CD14-positive monocyte (primary cell): ENCODE results near the gene P3H2. TPM values are rescaled to one million over a fixed set of nuclear protein-coding genes. Genes with fewer than 3 reads are reported as not detected.

Experiments used
- DNase-seq, 3 donors: peaks; one replicate each; pipeline ENCODE4 v3.0.0-alpha.2; 2011 to 2022
- H2AFZ ChIP-seq: 2 replicates; pipeline ENCODE4 v1.6.0; 2012; ENCODE audit warnings: mild to moderate bottlenecking, low read depth, low read length, inconsistent platforms; ENCODE audit not compliant: insufficient read depth, poor library complexity, severe bottlenecking
- H3K27ac ChIP-seq, 2 donors: 1 replicate in 1 of 2; 2 replicates in 1 of 2; pipeline ENCODE4 v1.5.1; 2012 to 2013; ENCODE audit warnings: low read length in 2 of 2, control low read depth in 1 of 2, inconsistent platforms in 1 of 2, low read depth in 1 of 2, mild to moderate bottlenecking in 1 of 2
- H3K27me3 ChIP-seq, 2 donors: one replicate each; pipeline versions ENCODE4 v1.6.0 to v1.6.1; 2011 to 2013; ENCODE audit warnings: low read length in 2 of 2; ENCODE audit not compliant: control insufficient read depth in 2 of 2, insufficient read depth in 2 of 2
- H3K36me3 ChIP-seq, 2 donors: replicated peaks in 1 of 2; 1 replicate in 1 of 2; 2 replicates in 1 of 2; pipeline versions ENCODE4 v1.5.1 to v1.6.1; 2012 to 2013; ENCODE audit warnings: low read length in 2 of 2, control low read depth in 1 of 2, inconsistent platforms in 1 of 2, mild to moderate bottlenecking in 1 of 2; ENCODE audit not compliant: insufficient read depth in 2 of 2, control insufficient read depth in 1 of 2
- H3K4me1 ChIP-seq, 2 donors: 1 replicate in 1 of 2; 2 replicates in 1 of 2; pipeline versions ENCODE4 v1.5.1 to v1.6.1; 2012 to 2013; ENCODE audit warnings: low read length in 2 of 2, control low read depth in 1 of 2, inconsistent platforms in 1 of 2, mild to moderate bottlenecking in 1 of 2, moderate library complexity in 1 of 2; ENCODE audit not compliant: insufficient read depth in 2 of 2, control insufficient read depth in 1 of 2
- H3K4me2 ChIP-seq: replicated peaks from 2 replicates; pipeline ENCODE3; 2012; ENCODE audit warnings: low read length, moderate library complexity, mild to moderate bottlenecking; ENCODE audit not compliant: poor library complexity, severe bottlenecking; ENCODE audit errors: extremely low read depth
- H3K4me3 ChIP-seq, 3 experiments: fragments of 200-600 bp in 1 of 3; sonication (generic) in 1 of 3; replicated peaks in 1 of 3; 1 replicate in 2 of 3; 2 replicates in 1 of 3; pipeline ENCODE4 v1.5.1; 2011 to 2013; ENCODE audit warnings: low read length in 3 of 3, mild to moderate bottlenecking in 3 of 3, control low read depth in 2 of 3, low read depth in 2 of 3, inconsistent platforms in 1 of 3, moderate library complexity in 1 of 3
- H3K79me2 ChIP-seq: 2 replicates; pipeline ENCODE4 v1.6.0; 2012; ENCODE audit warnings: mild to moderate bottlenecking, control low read depth, inconsistent platforms, low read length, moderate library complexity; ENCODE audit not compliant: insufficient read depth
- H3K9ac ChIP-seq: 2 replicates; pipeline ENCODE4 v1.6.0; 2017; ENCODE audit warnings: low read length, mild to moderate bottlenecking; ENCODE audit not compliant: insufficient read depth, poor library complexity, severe bottlenecking
- H3K9me3 ChIP-seq, 2 donors: replicated peaks in 1 of 2; 1 replicate in 1 of 2; 2 replicates in 1 of 2; pipeline versions ENCODE4 v1.5.1 to v1.6.1; 2012 to 2013; ENCODE audit warnings: low read length in 2 of 2, control low read depth in 1 of 2; ENCODE audit not compliant: control insufficient read depth in 1 of 2, insufficient read depth in 1 of 2
- H4K20me1 ChIP-seq: 2 replicates; pipeline ENCODE4 v1.6.0; 2012; ENCODE audit warnings: mild to moderate bottlenecking, low read length, control low read depth, moderate library complexity; ENCODE audit not compliant: insufficient read depth
- H3K27ac Mint-ChIP-seq, 7 donors: one replicate each; pipeline ENCODE4 v1.8.0; 2020; ENCODE audit warnings: mild to moderate bottlenecking in 7 of 7, mixed read lengths in 7 of 7, moderate library complexity in 6 of 7, inconsistent platforms in 2 of 7
- H3K27me3 Mint-ChIP-seq, 3 donors: one replicate each; pipeline ENCODE4 v1.8.0; 2021 to 2022; ENCODE audit warnings: low read depth in 3 of 3, mild to moderate bottlenecking in 3 of 3, mixed read lengths in 3 of 3, moderate library complexity in 3 of 3, inconsistent platforms in 1 of 3
- H3K36me3 Mint-ChIP-seq, 2 donors: one replicate each; pipeline ENCODE4 v1.8.0; 2020; ENCODE audit warnings: mixed read lengths in 2 of 2, inconsistent platforms in 1 of 2, mild to moderate bottlenecking in 1 of 2
- H3K4me1 Mint-ChIP-seq: one replicate; pipeline ENCODE4 v1.8.0; 2020; ENCODE audit warnings: mild to moderate bottlenecking, mixed read lengths
- H3K4me3 Mint-ChIP-seq, 2 donors: one replicate each; pipeline ENCODE4 v1.8.0; 2020; ENCODE audit warnings: mild to moderate bottlenecking in 2 of 2, mixed read lengths in 2 of 2, moderate library complexity in 1 of 2
- H3K9me3 Mint-ChIP-seq, 7 donors: one replicate each; pipeline ENCODE4 v1.8.0; 2020 to 2022; ENCODE audit warnings: mixed read lengths in 7 of 7, mild to moderate bottlenecking in 6 of 7, moderate library complexity in 6 of 7, inconsistent platforms in 2 of 7
- WGBS: methylation state at CpG from one replicate; pipeline ENCODE4 v1.1.5; 2013; ENCODE audit warnings: missing lambda C conversion rate; ENCODE audit not compliant: insufficient coverage; 5-methylcytosine and 5-hydroxymethylcytosine counted together
- intact Hi-C, 2 donors: fragments of 100-400 bp; cut with micrococcal nuclease; formaldehyde crosslinking; loops; one replicate each; pipeline versions ENCODE4 v1.15.0 to v1.15.1; 2023
- polyA plus RNA-seq, 3 donors: library from polyadenylated mRNA; depleted of rRNA in 1 of 3; unstranded in 2 of 3; stranded (reverse) in 1 of 3; fragments of 300-500 nt in 2 of 3; fragments of >200 nt in 1 of 3; fragmentation: Illumina TruSeq in 2 of 3; gene quantifications; 1 replicate in 2 of 3; 2 replicates in 1 of 3; pipeline ENCODE4 v1.2.3, GENCODE V29; 2012 to 2021
- TF ChIP-seq, protein P1 (sequence below): fragments of 200-600 bp; IDR thresholded peaks from one replicate; pipeline ENCODE4 v1.8.0; 2022; ENCODE audit warnings: antibody characterized with exemption, mild to moderate bottlenecking

Gene P3H2
- polyA plus RNA-seq, 3 donors: 0.25 to 0.31 (median 0.27) TPM

DNA sequence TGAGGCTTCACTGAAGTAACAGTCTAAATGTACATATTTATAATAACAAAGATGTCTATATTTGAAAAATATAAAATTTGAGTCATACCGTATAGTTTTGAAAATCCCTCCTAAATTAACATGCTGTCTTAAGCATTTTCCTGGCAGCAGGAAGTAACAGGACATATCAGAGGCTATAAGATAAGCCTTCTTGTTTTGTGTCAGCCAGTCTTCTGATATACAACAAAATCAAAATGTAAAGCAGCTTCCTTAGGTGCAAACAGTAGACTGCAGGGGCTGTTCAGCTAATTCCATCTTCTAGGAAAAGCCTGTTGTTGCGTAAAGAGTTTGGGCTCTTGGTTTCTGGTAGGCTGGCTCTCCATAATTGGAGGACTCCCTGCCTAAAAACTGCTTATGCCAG is 56.0 kb downstream of the P3H2 start:
- no peaks in the 10 kb centered on the region for H3K27me3 ChIP-seq
- H3K4me3 Mint-ChIP-seq: no peak overlapping the region
- H3K4me3 ChIP-seq: no peak overlapping the region
- no peak for DNase-seq
- H3K4me1 ChIP-seq: no peaks in the 10 kb centered on the region
- 100% methylated on average over 1 of the region's 2 CpGs for WGBS
- H3K27me3 Mint-ChIP-seq: peaks cover 0 to 4% (median 3%) of the 10 kb centered on the region in 3 donors
- no peak overlapping the region for H3K9ac ChIP-seq
- H3K79me2 ChIP-seq: no peaks in the 10 kb centered on the region
- no peak overlapping the region for H2AFZ ChIP-seq
- no peaks in the 10 kb centered on the region for H3K36me3 Mint-ChIP-seq
- intact Hi-C loops: no loop called here
- no peak overlapping the region for H3K27ac Mint-ChIP-seq
- TF ChIP-seq, protein P1, sequence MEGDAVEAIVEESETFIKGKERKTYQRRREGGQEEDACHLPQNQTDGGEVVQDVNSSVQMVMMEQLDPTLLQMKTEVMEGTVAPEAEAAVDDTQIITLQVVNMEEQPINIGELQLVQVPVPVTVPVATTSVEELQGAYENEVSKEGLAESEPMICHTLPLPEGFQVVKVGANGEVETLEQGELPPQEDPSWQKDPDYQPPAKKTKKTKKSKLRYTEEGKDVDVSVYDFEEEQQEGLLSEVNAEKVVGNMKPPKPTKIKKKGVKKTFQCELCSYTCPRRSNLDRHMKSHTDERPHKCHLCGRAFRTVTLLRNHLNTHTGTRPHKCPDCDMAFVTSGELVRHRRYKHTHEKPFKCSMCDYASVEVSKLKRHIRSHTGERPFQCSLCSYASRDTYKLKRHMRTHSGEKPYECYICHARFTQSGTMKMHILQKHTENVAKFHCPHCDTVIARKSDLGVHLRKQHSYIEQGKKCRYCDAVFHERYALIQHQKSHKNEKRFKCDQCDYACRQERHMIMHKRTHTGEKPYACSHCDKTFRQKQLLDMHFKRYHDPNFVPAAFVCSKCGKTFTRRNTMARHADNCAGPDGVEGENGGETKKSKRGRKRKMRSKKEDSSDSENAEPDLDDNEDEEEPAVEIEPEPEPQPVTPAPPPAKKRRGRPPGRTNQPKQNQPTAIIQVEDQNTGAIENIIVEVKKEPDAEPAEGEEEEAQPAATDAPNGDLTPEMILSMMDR: no peak
- H3K4me2 ChIP-seq: no peak overlapping the region
- no peaks in the 10 kb centered on the region for H3K4me1 Mint-ChIP-seq
- no peak overlapping the region for H3K27ac ChIP-seq
- H3K9me3 ChIP-seq: no peaks in the 10 kb centered on the region
- no peaks in the 10 kb centered on the region for H3K36me3 ChIP-seq
- H4K20me1 ChIP-seq: no peaks in the 10 kb centered on the region
- peaks cover 0 to 3% (median 0%) of the 10 kb centered on the region in 7 donors for H3K9me3 Mint-ChIP-seq

DNA sequence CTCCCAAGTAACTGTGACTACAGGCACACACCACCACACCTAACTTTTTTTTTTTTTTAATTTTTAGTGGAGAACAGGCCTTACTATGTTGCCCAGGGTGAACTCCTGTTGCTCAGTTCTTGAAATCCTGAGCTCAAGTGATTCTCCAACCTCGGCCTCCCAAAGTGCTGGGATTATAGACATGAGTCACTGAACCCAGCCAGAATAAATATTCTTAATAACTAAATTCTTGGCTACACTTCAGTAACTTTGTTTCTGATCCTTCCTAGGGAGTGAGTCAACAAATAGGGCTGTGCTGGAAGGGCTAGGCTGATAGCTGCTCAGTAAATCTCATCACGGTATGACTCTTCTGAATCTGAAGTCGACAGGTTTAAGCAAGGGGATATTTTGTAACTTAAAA is 56.6 kb downstream of the P3H2 start:
- H3K27ac Mint-ChIP-seq: no peak overlapping the region
- no peaks in the 10 kb centered on the region for H3K4me1 Mint-ChIP-seq
- TF ChIP-seq, protein P1: no peak
- H3K4me3 ChIP-seq: no peak overlapping the region
- H3K4me1 ChIP-seq: no peaks in the 10 kb centered on the region
- H3K9me3 Mint-ChIP-seq: peaks cover 0 to 3% (median 0%) of the 10 kb centered on the region in 7 donors
- H3K27me3 ChIP-seq: no peaks in the 10 kb centered on the region
- no peak overlapping the region for H3K4me2 ChIP-seq
- peaks cover 0 to 4% (median 3%) of the 10 kb centered on the region in 3 donors for H3K27me3 Mint-ChIP-seq
- no peak overlapping the region for H3K27ac ChIP-seq
- no peak overlapping the region for H2AFZ ChIP-seq
- H3K4me3 Mint-ChIP-seq: no peak overlapping the region
- H4K20me1 ChIP-seq: no peaks in the 10 kb centered on the region
- no peaks in the 10 kb centered on the region for H3K79me2 ChIP-seq
- no peak for DNase-seq
- no peaks in the 10 kb centered on the region for H3K36me3 Mint-ChIP-seq
- no peak overlapping the region for H3K9ac ChIP-seq
- no peaks in the 10 kb centered on the region for H3K9me3 ChIP-seq
- 80% methylated on average over 1 of the region's 3 CpGs for WGBS
- no peaks in the 10 kb centered on the region for H3K36me3 ChIP-seq
- intact Hi-C loops: no loop called here
